Endothelial cell of umbilical vein (primary cell): ENCODE measurements around the gene DEGS2.

Source experiments
- CTCF ChIP-seq, 2 donors: IDR thresholded peaks; 1 replicate in 1 of 2; 2 replicates in 1 of 2; pipeline ENCODE4 v1.5.1; 2011; ENCODE audit warnings: low read length in 2 of 2, mild to moderate bottlenecking in 2 of 2, moderate library complexity in 2 of 2, control low read depth in 1 of 2, inconsistent platforms in 1 of 2, low read depth in 1 of 2; ENCODE audit not compliant: insufficient read depth in 1 of 2; ENCODE audit errors: extremely low read depth in 1 of 2
- EZH2 ChIP-seq: IDR thresholded peaks from 2 replicates; pipeline ENCODE4 v1.6.1; 2012; ENCODE audit warnings: borderline replicate concordance, low read depth, mild to moderate bottlenecking, moderate library complexity, low read length, inconsistent platforms; ENCODE audit not compliant: severe bottlenecking
- FOS ChIP-seq: IDR thresholded peaks from 2 replicates; pipeline ENCODE4 v1.6.1; 2011; ENCODE audit warnings: mild to moderate bottlenecking, low read length, moderate library complexity, borderline replicate concordance; ENCODE audit not compliant: insufficient read depth
- GATA2 ChIP-seq: IDR thresholded peaks from 2 replicates; pipeline ENCODE4 v1.7.0; 2011; ENCODE audit warnings: low read depth, mild to moderate bottlenecking, moderate library complexity, mixed read lengths, low read length; ENCODE audit not compliant: insufficient read length, insufficient read depth
- JUN ChIP-seq: IDR thresholded peaks from 2 replicates; pipeline ENCODE4 v1.6.1; 2011; ENCODE audit warnings: borderline replicate concordance, low read depth; ENCODE audit not compliant: insufficient read length, insufficient read depth
- MAX ChIP-seq: IDR thresholded peaks from 2 replicates; pipeline ENCODE4 v1.6.1; 2011; ENCODE audit not compliant: insufficient read depth, insufficient read length
- MYC ChIP-seq: IDR thresholded peaks from one replicate; pipeline ENCODE4 v1.6.1; 2011; ENCODE audit warnings: mild to moderate bottlenecking, low read depth, low read length
- POLR2A ChIP-seq: IDR thresholded peaks from 2 replicates; pipeline ENCODE4 v1.6.1; 2012; ENCODE audit warnings: low read depth, mild to moderate bottlenecking, control low read depth, low read length
- POLR2AphosphoS5 ChIP-seq: IDR thresholded peaks from 2 replicates; pipeline ENCODE4 v1.6.1; 2012; ENCODE audit warnings: low read depth, mild to moderate bottlenecking, control low read depth, low read length, moderate library complexity; ENCODE audit not compliant: insufficient read depth

DNA sequence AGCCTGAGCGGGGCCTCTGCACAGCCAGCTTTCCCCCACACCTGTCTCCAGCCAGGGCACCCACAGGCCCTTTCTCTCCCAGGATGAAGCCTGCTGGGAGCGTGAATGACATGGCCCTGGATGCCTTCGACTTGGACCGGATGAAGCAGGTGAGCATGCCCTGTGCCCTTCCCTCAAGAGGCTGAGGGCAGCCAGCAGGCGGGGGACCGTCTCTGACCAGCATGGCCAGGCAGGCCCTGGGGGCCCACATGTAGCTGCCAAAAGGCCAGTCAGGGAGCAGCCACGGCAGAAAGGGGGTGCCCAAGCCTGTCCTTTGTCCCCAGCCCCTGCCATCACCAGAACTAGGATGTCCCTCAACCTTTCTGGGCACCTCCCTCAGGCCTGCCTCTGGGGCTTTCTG is 18.3 kb downstream of the DEGS2 start:
- TF ChIP-seq POLR2AphosphoS5 (no peak), CTCF (IDR thresholded peaks at IDR 0.05; ENCODE audit: extremely low read depth in 1 of 2, insufficient read depth in 1 of 2, low read depth in 1 of 2, low read length in 2 of 2) (no peak), POLR2A (no peak), MAX (no peak), JUN (no peak), EZH2 (no peak), FOS (no peak), GATA2 (no peak), MYC (no peak)
